GM19397 (cell line): ENCODE results near the gene CLCA1.

Experiments
- ATAC-seq: cut with Tn5 transposase; IDR thresholded peaks from one replicate; pipeline ENCODE4 v1.9.1; 2021; ENCODE audit warnings: mild to moderate bottlenecking, moderate library complexity; ENCODE audit not compliant: unreplicated experiment

CLCA1 gene

DNA sequence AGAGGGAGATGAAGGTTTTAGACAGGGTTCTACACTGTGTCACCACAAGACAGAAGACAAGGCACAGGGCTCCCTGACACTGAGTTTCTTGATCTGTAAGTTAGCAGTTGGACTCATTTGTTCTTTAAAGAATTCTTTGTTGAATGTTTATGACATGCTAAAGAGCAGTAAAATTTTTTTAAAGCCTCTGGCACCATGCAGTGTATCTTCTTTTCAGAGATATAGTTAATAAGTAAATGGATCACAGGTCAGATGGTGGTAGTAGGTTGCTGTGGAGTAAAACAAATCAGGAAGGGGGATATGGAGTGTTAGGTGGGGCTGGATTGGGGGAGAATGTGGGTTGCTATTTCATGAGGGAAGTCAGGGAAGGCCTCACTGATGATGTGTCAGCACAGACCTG is 80.1 kb downstream of the CLCA1 start:
- no peak for ATAC-seq
